WTC11 (cell line): ENCODE measurements around the gene AASS. TPM values are rescaled to one million over a fixed set of nuclear protein-coding genes. Genes with fewer than 3 reads are reported as not detected.

Experiments
- ATAC-seq: fragments of 200-7000 bp; cut with Tn5 transposase; 2 replicates; pipeline ENCODE4 v1.10.0; 2021; ENCODE audit warnings: mild to moderate bottlenecking, moderate library complexity
- CTCF ChIA-PET: fragments of 300-600 bp; sonication (Branson Sonifier 250); formaldehyde crosslinking; loops from one replicate; lab custom pipeline; 2021; ENCODE audit warnings: antibody characterized with exemption; lab: Charles Lee
- POLR2A ChIA-PET: fragments of 350-600 bp; sonication (Branson Sonifier 250); formaldehyde crosslinking; loops from one replicate; lab custom pipeline; 2021; ENCODE audit warnings: antibody characterized with exemption; lab: Charles Lee
- DNase-seq: peaks from one replicate; pipeline ENCODE4 v3.0.0; 2021; ENCODE audit warnings: low spot score
- H3K27ac Mint-ChIP-seq: 2 replicates; pipeline ENCODE4 v1.8.0; 2021; ENCODE audit warnings: mixed read lengths
- H3K27me3 Mint-ChIP-seq: 2 replicates; pipeline ENCODE4 v1.8.0; 2021; ENCODE audit warnings: low read depth, mild to moderate bottlenecking, moderate library complexity, mixed read lengths
- H3K36me3 Mint-ChIP-seq: 2 replicates; pipeline ENCODE4 v1.8.0; 2021; ENCODE audit warnings: mixed read lengths
- H3K4me1 Mint-ChIP-seq: 2 replicates; pipeline ENCODE4 v1.8.0; 2022; ENCODE audit warnings: mixed read lengths
- H3K4me3 Mint-ChIP-seq: 2 replicates; pipeline ENCODE4 v1.8.0; 2021; ENCODE audit warnings: mild to moderate bottlenecking, moderate library complexity, mixed read lengths
- H3K9me3 Mint-ChIP-seq: 2 replicates; pipeline ENCODE4 v1.8.0; 2021; ENCODE audit warnings: mixed read lengths
- ATF1 ChIP-seq: sonication (generic); formaldehyde crosslinking; IDR thresholded peaks from 2 replicates; pipeline ENCODE4 v1.8.1; 2023; ENCODE audit warnings: mild to moderate bottlenecking, moderate library complexity, missing genetic modification reagents
- CBFB ChIP-seq: sonication (generic); formaldehyde crosslinking; IDR thresholded peaks from 2 replicates; pipeline ENCODE4 v1.8.1; 2022; ENCODE audit warnings: mild to moderate bottlenecking, low read depth, missing genetic modification reagents
- MXD4 ChIP-seq: fragments of 250-450 bp; sonication (Bioruptor Pico); IDR thresholded peaks from 2 replicates; pipeline ENCODE4 v1.8.0; 2021; ENCODE audit warnings: mild to moderate bottlenecking, moderate library complexity, borderline replicate concordance
- SMAD3 ChIP-seq: sonication (generic); formaldehyde crosslinking; IDR thresholded peaks from 2 replicates; pipeline ENCODE4 v1.8.0; 2022; ENCODE audit warnings: missing genetic modification reagents, mild to moderate bottlenecking, borderline replicate concordance
- ZMAT4 ChIP-seq: fragments of 250-450 bp; sonication (Bioruptor Pico); IDR thresholded peaks from 2 replicates; pipeline ENCODE4 v1.9.0; 2021; ENCODE audit warnings: mild to moderate bottlenecking
- ZNF232 ChIP-seq: sonication (generic); formaldehyde crosslinking; IDR thresholded peaks from 2 replicates; pipeline ENCODE4 v1.8.0; 2022; ENCODE audit warnings: mild to moderate bottlenecking, missing genetic modification reagents
- ZNF317 ChIP-seq: sonication (generic); formaldehyde crosslinking; IDR thresholded peaks from 2 replicates; pipeline ENCODE4 v1.8.1; 2023; ENCODE audit warnings: low read depth, mild to moderate bottlenecking, moderate library complexity, missing genetic modification reagents, borderline replicate concordance
- ZNF423 ChIP-seq: fragments of 250-450 bp; sonication (Bioruptor Pico); IDR thresholded peaks from 2 replicates; pipeline ENCODE4 v2.1.2; 2022; ENCODE audit warnings: mild to moderate bottlenecking, moderate library complexity
- ZNF532 ChIP-seq: fragments of 250-450 bp; sonication (Bioruptor Pico); IDR thresholded peaks from 2 replicates; pipeline ENCODE4 v1.9.0; 2021; ENCODE audit warnings: mild to moderate bottlenecking, borderline replicate concordance
- total RNA-seq: library from RNA; stranded (reverse); gene quantifications from 3 replicates; pipeline ENCODE4 v1.2.3, GENCODE V29; 2021
- TF ChIP-seq, protein P1 (sequence below): fragments of 250-450 bp; sonication (Bioruptor Pico); IDR thresholded peaks from 2 replicates; pipeline ENCODE4 v1.8.0; 2021; ENCODE audit warnings: mild to moderate bottlenecking
- TF ChIP-seq, protein P2 (sequence below): sonication (generic); formaldehyde crosslinking; IDR thresholded peaks from 2 replicates; pipeline ENCODE4 v1.8.1; 2022; ENCODE audit warnings: mild to moderate bottlenecking, moderate library complexity, missing genetic modification reagents
- TF ChIP-seq, protein P3 (sequence below): fragments of 250-450 bp; sonication (Bioruptor Pico); IDR thresholded peaks from 2 replicates; pipeline ENCODE4 v2.1.2; 2022; ENCODE audit warnings: mild to moderate bottlenecking, moderate library complexity
- TF ChIP-seq, protein P4 (sequence below): sonication (generic); formaldehyde crosslinking; conservative IDR thresholded peaks from 2 replicates; pipeline ENCODE4 v1.8.1; 2023; ENCODE audit warnings: mild to moderate bottlenecking, low read depth, missing genetic modification reagents, moderate library complexity

The AASS gene
- total RNA-seq, 1 experiment from 2014 or later = 308 TPM

- TF ChIP-seq MXD4 (no peak), ZNF232 (CRISPR knock-in tag) (no peak)
These were observed 2.0 kb upstream of the AASS start (continued) for GRCh38 chr7:122145937-122146645.

DNA sequence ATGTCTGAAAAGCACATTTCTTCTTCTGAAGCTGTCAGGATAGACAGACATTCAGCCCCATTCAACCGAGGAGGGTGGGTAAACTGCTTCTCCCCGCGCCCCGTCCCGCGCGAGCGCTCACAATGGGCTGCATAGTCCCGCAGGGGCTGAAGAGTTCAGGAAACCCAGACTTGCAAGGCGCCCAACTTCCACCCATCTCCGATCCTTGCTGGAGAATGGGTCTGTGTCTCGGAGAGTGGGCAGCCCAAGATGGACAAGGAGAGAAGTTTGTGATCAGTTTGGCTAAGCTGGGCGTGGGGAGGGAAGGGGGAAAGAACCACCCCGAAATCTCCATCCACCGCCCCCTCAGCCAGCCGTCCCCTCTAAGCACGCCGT is 686 bp downstream of the AASS start:
- TF ChIP-seq ZNF423 (CRISPR knock-in tag) = no peak
- 0 out of 2 replicates have a peak, but pooled peaks have one; percentile 66 for TF ChIP-seq SMAD3 (CRISPR knock-in tag)
- no peak for TF ChIP-seq ZMAT4 (CRISPR knock-in tag)
- H3K27ac Mint-ChIP-seq = peak overlapping the region; percentile 99
- DNase-seq (no peak), ATAC-seq (no peak)
- ChIA-PET POLR2A (no interaction called here), CTCF (interaction anchor here (2.1 kb wide), 1 partner anchor 50 kb away, joined by 9 read pairs; no protein-coding TSS in a partner anchor)
- H3K4me1 Mint-ChIP-seq = peaks cover 68% of the 10 kb centered on the region
- H3K9me3 Mint-ChIP-seq = no peaks in the 10 kb centered on the region
- no peaks in the 10 kb centered on the region for H3K27me3 Mint-ChIP-seq
- H3K4me3 Mint-ChIP-seq = peak overlapping the region; percentile 94
- peaks cover 38% of the 10 kb centered on the region for H3K36me3 Mint-ChIP-seq

DNA sequence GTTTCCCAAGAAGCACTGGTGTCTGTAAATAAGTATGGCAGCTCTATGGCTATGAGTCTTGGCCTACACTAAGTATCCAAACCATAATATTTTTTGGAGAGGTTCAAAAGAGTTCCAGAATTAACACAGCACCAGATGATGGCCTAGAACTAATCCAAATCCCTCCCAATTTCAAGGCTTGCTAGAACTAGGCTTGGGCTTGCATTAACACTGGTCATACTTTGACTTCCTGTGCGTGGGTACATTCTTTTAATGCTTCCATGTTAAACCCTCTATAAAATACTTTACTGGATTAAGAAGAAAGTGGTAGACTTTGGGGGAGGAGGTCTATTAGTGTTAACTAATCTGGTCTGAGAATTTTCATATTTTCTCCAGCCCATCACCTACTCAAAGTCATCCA is 3.1 kb downstream of the AASS start:
- peaks cover 44% of the 10 kb centered on the region for H3K36me3 Mint-ChIP-seq
- H3K9me3 Mint-ChIP-seq = no peaks in the 10 kb centered on the region
- ChIA-PET CTCF (interaction anchor here (1.7 kb wide), 1 partner anchor 48 kb away, joined by 6 read pairs; no protein-coding TSS in a partner anchor), POLR2A (no interaction called here)
- peak overlapping the region; percentile 85; the same call in 1 of the 2 replicates for H3K27ac Mint-ChIP-seq
- ATAC-seq = no peak
- H3K27me3 Mint-ChIP-seq = no peaks in the 10 kb centered on the region
- DNase-seq = no peak
- peaks cover 66% of the 10 kb centered on the region for H3K4me1 Mint-ChIP-seq
- H3K4me3 Mint-ChIP-seq = peak overlapping the region; percentile 94
- TF ChIP-seq ZNF532 (CRISPR knock-in tag) (no peak), ZNF317 (CRISPR knock-in tag) (no peak), ATF1 (CRISPR knock-in tag) (no peak), CBFB (CRISPR knock-in tag) (no peak)
- TF ChIP-seq, protein P1, sequence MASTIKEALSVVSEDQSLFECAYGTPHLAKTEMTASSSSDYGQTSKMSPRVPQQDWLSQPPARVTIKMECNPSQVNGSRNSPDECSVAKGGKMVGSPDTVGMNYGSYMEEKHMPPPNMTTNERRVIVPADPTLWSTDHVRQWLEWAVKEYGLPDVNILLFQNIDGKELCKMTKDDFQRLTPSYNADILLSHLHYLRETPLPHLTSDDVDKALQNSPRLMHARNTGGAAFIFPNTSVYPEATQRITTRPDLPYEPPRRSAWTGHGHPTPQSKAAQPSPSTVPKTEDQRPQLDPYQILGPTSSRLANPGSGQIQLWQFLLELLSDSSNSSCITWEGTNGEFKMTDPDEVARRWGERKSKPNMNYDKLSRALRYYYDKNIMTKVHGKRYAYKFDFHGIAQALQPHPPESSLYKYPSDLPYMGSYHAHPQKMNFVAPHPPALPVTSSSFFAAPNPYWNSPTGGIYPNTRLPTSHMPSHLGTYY (CRISPR knock-in tag) = no peak
- TF ChIP-seq, protein P2, sequence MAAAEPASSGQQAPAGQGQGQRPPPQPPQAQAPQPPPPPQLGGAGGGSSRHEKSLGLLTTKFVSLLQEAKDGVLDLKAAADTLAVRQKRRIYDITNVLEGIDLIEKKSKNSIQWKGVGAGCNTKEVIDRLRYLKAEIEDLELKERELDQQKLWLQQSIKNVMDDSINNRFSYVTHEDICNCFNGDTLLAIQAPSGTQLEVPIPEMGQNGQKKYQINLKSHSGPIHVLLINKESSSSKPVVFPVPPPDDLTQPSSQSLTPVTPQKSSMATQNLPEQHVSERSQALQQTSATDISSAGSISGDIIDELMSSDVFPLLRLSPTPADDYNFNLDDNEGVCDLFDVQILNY (CRISPR knock-in tag) = no peak
- TF ChIP-seq, protein P3, sequence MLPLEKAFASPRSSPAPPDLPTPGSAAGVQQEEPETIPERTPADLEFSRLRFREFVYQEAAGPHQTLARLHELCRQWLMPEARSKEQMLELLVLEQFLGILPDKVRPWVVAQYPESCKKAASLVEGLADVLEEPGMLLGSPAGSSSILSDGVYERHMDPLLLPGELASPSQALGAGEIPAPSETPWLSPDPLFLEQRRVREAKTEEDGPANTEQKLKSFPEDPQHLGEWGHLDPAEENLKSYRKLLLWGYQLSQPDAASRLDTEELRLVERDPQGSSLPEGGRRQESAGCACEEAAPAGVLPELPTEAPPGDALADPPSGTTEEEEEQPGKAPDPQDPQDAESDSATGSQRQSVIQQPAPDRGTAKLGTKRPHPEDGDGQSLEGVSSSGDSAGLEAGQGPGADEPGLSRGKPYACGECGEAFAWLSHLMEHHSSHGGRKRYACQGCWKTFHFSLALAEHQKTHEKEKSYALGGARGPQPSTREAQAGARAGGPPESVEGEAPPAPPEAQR (CRISPR knock-in tag) = no peak
- TF ChIP-seq, protein P4, sequence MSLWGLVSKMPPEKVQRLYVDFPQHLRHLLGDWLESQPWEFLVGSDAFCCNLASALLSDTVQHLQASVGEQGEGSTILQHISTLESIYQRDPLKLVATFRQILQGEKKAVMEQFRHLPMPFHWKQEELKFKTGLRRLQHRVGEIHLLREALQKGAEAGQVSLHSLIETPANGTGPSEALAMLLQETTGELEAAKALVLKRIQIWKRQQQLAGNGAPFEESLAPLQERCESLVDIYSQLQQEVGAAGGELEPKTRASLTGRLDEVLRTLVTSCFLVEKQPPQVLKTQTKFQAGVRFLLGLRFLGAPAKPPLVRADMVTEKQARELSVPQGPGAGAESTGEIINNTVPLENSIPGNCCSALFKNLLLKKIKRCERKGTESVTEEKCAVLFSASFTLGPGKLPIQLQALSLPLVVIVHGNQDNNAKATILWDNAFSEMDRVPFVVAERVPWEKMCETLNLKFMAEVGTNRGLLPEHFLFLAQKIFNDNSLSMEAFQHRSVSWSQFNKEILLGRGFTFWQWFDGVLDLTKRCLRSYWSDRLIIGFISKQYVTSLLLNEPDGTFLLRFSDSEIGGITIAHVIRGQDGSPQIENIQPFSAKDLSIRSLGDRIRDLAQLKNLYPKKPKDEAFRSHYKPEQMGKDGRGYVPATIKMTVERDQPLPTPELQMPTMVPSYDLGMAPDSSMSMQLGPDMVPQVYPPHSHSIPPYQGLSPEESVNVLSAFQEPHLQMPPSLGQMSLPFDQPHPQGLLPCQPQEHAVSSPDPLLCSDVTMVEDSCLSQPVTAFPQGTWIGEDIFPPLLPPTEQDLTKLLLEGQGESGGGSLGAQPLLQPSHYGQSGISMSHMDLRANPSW (CRISPR knock-in tag) = no peak
